CD4-positive, alpha-beta T cell treated with Interleukin-15 for 1 hour (primary cell): ENCODE data around the gene PRKCH.
"Not testable (repeated sequence)": the region's sequence is repeated elsewhere in the genome, so short reads cannot be mapped to it uniquely, and the experiment has no call there.

Source experiments
- DNase-seq: peaks from one replicate; pipeline ENCODE4 v3.0.0-alpha.2; 2020

Gene PRKCH

DNA sequence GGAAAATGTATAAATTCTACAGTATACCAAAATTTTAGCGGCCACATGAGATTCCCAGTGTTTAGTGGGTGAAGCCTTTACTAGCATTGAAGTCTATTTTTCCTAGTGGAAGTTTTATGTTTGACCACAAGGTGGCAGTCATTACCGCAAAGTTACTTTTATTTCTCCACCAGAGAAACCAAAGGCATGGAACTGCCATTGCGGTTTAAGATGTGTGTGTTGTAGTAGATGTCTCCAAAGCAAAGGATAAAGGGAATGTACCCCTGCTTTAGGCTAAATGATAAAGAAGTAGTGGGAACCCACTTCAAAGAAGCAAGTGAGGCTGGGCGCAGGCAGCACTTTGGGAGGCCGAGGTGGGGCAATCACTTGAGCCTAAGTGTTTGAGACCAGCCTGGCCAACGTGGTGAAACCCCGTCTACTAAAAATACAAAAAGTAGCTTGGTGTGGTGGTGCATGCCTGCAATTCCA lies 140.5 kb downstream of the PRKCH start:
- no peak for DNase-seq

DNA sequence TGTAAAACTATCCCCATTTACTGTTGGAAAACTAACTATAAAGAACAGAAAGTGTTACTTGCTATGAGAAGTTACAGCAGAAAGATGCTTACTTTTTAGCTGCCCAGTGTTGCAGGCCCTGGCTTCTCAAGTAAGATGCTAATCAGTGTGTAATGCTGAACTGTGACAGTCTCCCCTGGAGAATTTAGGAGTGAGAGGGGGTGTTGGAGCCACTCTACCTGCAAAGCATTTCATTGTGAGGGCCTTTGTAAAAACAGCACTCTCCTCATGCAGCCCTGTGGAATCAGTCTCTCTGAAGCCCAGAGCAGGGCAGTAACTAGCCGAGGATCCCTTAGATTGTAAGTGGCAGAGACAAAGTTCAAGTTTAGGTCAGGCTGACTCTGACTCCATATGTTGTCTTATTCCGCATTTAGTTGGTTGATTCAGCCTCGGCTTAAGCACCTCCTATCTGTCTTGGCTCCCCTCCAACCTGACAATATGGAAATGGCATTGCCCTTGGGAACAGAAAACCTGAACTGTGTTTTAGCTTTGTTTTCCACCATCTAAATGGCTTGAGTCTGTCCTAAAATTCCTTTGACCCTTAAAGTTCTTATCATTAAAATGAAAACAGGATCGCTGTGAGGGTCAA lies 141.3 kb downstream of the PRKCH start:
- DNase-seq = no peak

DNA sequence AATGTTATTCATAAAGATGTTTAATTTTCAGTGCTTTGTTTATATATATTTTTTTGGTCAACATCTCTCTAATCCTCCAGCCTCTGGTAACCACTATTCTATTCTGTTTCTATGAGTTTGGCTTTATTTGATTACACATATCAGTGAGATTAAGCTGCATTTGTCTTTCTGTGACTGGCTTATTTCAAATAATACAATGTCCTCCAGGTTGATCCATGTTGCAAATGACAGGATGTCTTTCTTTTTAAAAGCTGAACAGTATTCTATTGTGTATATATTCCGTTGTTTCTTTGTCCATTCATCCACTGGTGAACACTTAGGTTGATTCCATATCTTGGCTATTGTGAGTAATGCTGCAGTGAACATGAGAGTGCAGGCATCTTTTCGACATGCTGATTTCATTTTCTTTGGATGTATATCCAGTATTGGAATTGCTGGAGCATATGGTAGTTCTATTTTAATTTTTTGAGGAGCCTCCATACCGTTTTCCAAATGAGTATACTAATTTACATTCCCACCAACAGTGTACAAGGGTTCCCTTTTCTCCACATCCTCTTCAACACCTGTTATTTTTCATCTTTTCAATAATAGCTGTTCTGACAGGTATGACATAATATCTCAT lies 142.4 kb downstream of the PRKCH start:
- DNase-seq = no peak

DNA sequence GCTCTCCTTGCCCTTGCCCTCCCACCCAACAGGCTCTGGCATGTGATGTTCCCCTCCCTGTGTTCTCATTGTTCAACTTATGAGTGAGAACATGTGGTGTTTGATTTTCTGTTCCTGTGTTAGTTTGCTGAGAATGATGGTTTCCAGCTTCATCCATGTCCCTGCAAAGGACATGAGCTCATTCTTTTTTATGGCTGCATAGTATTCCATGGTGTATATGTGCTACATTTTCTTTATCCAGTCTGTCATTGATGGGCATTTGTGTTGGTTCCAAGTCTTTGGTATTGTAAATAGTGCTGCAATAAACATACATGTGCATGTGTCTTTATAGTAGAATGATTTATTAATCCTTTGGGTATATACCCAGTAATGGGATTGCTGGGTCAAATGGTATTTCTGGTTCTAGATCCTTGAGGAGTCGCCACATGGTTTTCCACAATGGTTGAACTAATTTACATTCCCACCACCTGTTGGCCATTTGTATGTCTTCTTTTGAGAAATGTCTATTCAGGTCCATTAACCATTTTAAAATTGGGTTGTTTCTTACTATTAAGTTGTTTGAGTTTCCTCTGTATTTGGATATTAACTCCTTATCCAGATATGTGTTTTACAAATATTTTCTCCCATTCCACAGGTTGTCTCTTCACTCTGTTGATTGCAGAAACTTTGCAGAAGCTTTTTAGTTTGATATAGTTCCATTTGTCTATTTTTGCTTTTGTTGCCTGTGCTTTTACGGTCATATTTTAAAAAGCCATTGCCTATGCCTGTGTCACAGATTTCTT lies 143.4 kb downstream of the PRKCH start:
- DNase-seq = not testable (repeated sequence)

DNA sequence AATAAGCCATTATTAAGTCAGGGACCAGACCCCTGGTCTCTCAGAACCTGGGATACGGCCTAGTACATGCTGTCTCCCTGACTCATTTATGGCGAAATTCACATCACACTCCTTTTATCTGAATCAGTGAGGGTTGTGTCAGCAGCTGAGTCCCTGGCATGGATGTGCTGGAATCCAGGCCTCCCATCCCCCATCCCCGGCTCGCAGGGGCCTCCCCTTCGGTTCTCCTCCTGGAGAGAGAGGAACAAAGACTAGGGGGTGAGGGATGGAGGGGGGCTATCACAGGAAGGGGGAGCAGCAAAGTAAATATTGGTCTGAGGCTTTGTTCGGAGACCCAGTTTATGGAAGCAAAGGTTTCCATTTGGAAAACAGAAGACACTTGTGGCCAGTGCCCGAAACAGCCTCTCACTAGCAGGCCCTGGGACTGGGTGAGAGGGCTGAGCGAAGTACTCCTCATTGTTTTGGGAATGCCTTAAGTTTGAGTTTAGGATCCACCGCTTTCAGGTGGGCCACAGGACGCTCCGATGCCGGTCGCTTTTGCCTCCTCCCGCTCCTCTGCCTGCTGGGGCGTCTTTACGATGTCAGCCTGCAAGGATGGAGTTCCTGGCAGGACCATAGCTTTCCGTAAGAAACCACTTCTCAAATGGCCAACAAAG lies 145.0 kb downstream of the PRKCH start:
- no peak for DNase-seq

DNA sequence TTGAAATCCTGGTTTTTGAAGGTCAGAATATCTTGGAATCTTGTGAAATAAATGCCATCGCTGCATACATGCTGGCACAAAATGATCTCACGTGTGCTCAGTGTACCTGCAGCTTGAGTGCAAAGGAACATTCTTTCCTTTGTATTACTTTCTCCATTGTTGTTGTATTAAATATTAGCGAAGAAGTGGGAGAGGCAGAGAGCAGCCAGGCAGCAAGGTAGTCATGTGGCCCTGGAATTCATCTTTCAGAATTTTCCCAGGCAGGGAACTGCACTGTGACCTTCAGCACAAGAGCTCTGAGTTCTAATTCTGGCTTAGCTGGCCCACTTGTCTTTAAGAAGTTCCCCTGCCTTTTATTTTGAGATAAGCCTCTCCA lies 145.5 kb downstream of the PRKCH start:
- DNase-seq = no peak

DNA sequence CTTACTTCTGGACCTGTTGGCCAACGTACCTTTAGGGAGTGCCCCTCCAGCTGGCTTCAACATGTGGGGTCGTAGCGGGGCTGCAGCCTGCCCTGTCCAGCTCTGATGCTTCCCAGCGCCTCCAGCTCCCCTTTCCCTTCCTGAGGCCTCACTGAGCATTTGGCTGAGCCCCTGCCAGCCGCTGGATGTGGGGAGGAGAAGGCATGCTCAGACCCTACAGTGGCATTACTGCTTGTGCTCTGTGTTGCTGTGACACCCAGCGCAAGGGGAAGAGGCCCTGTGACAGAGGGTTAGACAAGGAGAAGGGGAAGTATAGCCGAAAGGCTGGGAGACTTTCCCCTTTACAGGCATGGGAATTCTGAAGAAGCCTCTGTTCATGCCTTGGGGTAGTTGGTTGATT lies 145.9 kb downstream of the PRKCH start:
- no peak for DNase-seq

DNA sequence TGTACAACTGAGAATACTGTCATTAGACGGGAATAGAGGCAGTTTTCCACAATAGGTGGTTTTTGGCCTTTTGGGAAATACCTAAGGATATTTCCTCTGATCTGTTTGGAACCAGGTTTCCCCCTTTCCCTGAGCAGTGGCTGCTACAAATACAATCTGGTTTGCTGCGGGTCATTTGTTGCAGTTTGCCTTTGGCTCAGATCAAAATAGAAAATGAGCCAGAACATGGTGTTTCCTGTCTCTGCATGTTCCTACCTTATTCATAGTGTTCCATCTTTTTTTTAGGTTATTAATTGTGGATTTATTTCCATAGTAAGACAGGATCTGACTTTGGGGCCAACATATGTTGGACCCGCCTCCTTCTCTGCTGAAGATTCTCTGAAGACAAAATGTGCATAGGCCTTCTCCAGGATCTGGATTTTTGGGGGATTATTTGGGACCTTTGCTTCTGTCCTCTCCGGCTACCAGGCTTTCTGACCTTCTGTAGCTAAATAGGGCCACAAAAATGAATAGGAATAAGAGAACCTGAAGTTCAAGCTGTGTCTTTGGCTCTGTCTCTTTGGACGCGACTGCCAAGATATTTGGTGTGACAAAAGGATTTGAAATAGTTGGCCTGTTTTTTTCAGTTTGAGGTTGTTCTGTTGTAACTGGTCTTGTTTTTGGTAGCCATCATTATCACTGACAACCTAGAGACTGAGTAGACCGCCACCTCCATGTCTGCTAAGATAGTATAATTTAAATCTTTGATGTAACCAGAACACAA lies 146.9 kb downstream of the PRKCH start:
- DNase-seq = no peak

DNA sequence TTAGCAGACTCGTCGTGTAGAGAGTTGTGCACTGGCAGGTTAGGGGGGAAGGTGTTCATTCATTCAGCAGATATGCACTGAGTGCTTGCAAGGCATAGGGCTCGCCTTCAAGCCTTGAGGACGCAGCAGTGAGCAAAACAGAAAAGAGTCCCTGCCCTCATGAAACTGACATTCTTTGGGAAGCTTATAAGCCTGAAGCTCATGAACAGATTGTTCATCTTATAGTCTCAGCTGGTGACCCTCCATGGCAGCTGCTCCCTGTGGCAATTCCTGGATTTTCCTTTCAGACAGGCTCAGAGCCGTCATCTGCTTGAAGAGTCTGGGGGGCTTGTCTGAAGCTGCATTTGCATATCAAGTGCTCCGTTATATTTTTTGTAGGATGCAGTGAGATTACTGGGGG lies 148.4 kb downstream of the PRKCH start:
- DNase-seq = no peak

DNA sequence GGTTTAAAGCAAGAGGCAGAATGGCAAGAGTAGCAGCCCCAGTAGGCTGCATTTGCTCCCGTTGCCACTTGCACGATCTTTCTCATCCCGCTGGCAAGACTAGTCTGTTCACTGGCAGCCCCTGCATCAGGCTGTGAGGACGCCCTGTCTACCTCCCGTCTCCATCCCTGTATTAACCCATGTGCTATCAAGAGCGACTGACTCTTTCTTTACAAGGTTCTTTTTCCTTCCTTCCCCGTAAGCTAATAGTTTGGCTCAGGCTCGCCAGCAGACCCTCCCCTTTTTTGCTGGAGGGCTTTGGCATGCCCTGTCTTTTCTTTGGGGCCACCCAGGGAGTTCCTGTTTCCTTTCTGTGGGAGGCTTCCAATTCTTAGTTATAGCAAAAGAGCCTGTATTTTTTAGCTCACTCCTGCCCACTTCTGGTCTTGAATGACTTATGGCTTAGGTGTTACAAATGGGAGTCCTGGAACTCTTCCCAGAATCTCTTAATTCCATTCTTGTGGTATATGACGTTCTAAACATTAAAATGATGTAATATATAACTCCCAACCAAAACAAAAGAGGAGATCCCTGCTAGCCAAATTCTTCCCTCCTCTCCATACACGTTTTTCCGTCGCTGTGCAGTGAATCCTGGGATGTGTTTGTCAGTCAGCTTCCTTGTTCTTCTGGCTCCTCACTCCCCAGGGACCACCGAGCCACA lies 149.0 kb downstream of the PRKCH start:
- no peak for DNase-seq

DNA sequence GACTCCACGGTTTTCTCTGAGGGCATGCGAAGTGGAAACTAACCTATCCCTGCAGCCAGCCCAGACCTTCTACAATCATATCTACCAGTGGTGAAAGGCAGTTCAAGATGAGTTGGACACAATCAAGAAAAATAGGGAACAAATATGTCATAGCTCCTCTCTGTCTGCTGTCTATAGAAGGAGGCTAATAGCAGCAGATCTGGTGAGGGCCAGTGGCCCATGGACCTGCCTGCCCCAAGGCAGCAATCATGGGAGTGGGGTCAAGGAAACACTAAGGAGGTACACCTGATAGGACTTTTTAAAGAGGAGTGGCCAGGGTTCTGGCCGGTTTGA lies 149.5 kb downstream of the PRKCH start:
- DNase-seq = no peak

DNA sequence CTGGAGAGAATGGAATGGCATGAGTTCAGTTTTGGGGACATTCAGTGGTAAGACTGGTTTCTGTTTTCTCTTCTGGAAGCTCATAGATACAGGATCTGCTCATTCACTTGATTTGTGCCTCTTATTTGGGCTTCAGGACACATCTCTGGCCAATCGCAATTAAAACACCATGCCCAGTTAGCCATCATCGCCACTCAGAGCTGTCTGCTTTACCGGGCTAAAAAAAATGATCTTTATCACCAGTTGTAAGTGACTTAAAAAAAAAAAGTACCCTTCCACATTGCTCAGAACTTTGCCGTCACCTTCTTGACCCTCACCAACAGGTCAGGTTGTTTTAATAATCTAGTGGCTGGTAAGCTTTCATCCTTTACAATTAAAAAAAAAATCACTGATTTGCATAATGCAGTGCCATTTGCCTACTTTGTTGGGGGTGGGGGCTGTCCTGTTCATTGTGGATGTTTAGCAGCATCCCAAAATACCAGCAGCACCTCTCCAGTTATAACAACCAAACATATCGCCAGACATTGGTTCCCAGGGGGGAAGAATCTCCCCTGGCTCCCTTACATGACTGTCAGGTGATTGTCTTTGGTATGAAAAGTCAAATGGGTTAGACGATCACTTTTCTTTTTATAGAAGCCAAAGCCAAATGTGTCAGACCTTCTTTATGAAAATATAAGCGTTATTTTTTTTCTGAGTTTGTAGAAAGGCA lies 150.1 kb downstream of the PRKCH start:
- no peak for DNase-seq

DNA sequence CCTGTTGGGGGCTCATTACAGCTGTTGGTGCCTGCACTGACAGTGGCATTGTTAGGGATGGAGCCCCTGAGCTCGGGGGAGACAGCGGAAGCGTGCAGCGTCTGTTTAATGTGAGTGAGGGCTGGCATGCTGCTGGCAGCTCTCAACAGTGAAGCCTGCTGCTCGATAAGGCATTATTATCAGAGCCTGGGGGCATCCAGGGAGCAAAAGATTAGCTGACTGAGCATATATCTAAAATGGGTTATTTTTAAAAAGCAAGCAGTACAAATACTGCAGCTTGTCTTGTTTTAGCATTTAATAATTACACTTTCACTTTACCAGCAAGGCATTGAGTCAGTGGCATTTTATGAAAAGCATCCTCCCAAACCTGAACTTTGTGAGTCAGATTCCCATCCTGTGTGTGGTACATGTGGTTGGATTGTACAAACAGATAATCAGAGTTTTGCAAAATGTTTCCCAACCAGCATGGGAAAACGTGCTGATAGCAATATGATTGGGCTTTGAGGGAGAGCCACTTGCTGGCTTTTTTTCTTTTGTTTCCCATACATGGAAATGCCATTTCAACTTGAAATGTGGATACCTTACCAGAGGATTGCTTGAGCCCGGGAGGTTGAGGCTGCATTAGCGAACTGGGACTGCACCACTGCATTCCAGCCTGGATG lies 150.8 kb downstream of the PRKCH start:
- DNase-seq = no peak

DNA sequence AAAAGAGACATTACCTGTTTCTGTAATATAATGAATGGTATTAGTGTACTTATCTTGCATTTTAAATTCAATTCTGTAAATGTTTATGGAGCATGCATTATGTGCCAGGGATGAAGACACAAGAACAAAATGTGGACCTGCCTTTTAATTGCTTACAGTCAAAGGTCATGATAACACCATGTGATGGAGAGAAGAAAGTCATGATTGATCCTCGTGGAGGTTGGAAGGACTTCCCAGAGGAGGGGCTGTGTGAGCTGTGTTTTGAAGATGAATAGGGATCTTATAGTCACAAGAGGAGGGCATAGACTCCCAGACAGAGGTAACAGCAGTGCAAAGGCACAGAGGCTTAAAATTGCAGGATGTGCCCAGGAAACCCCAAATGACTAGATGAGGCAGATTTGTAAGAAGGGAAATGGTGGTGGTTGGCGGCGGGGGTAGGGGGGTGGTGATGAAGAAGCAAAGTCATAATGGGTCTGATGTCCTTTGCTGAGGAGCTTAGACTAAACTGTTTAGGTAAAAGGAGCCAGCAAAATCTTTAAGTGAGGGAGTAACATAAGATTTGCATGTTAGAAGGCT lies 151.5 kb downstream of the PRKCH start:
- peak; percentile 52 for DNase-seq

DNA sequence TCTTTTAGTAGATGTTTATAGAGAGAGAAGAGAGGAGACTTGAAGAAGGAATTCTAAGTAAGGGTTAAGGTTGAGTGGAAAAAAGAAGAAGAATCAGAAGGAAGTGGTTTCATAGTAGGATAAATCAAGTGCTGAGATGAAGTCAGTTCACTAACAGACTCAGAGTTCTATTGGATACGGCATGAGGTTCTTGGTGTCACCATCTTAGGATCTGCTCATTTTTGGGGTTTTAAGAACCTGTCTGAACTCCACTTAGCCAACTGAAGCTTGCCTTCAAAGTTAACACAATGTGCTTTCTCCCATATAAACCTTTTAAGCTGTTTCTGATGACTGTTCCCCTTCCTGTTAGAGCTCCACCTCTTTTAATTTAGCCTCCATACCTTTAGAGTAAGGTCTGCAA lies 152.6 kb downstream of the PRKCH start:
- DNase-seq = no peak

DNA sequence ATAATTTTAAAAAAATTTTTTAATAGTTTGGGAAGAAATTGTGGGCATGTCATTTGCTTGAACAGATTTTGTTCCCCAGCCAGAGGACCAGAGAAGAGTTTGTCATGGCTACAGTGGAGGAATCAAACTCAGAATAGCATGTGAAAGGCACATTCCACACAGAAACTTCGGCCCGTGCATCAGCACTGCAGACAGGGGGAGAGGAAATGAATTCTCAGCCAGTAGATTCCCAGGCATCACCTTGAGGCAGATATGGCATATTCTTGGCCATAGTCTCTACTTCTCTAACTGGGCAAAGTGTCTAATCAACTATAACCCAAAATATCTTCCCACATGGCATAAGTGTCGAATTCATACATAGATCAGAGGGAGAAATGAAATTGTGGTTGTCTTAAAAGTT lies 153.3 kb downstream of the PRKCH start:
- no peak for DNase-seq

DNA sequence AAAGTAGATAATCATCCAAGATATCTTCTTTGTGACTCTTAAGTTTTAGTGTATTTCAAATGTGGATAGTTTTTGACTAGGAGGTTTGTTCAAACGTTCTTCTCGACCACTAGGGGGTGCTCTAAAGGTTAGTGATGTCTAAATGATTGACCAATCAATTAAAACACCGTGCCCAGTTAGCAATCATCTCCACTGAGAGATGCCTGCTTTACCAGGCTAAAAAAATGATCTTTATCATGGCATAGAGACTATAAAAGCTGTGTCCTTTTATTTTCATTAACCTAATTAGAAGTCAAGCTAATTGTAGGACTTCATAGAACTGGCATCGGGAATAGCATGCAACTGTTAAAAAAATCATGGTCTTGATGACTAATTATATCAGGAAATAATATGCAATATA lies 153.9 kb downstream of the PRKCH start:
- DNase-seq = no peak

DNA sequence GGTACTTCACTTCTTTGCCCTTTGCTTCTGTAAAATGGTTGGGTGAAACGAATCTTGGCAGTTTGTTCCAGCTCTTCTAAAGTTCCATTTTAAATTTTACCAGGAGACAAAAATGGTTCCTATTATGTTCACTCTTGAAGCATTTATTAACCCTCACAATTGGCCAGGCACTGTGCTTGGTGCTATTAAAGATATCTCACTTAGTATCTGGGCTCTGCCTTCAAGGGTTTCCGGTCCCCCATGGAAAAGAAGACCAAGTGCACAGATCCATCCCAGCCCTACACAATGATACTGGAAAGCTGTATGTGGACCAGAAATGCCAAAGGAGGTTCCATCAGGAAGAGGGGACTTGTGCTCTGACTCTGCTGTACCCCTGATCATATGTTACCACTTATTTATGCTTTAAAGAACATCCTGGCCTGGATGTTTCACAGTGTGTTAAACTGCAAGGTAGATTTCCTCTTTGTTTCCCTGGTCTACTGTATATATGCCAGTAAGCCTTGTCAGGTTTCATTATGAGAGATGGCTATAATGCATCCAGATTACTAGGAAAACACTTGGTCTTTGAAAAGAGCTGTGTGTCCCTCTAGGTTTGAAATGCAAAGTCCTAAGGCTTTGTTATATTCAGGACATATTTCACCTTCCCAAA lies 154.8 kb downstream of the PRKCH start:
- DNase-seq = no peak

DNA sequence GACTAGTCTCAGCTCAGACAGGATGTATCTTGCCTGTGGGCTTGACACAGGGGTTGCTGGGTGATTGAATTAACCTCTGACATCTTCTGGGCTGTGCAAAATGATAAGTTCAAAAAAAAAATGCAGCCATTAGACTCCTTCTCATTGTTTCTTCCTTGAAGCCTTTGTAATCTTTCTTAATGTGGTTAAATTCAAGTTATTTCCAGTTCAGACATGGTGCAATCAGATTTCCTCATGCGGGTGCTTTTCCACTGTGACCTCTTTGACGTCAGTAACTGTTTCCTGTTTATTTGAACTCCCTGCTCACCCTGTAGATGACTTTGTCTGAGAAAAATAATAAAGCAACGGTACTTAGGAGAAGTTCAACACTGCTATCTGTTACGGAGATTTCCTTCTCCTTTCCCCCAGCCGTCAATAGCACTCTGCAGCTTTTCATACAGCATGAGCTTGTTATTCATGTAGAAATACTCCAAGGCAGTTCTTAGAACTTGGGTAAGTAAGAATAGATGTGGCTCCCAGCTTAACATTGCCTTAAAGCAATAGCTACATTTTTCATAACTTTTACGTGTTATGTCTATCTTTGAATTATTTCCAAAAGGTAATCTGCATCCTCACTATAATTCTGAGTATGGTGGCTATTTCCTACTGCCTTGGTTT lies 155.5 kb downstream of the PRKCH start:
- DNase-seq = peak; percentile 88
